ENCODE data around the gene EVPL. TPM values are rescaled to one million over a fixed set of nuclear protein-coding genes. Genes with fewer than 3 reads are reported as not detected.

Gene EVPL
- total RNA-seq, 1 experiment from 2014 or later: 58.0 TPM

GRCh38 chr17:75978938-75979704 lies 48.0 kb downstream of the EVPL start, which contains the start of the genes ACOX1 and TEN1:
Gene ACOX1 (minus strand): TSS chr17:75979166. CDS start chr17:75979073, 93 bp downstream.
Gene TEN1 (plus strand): TSS chr17:75979240. CDS start chr17:75986193, 6,953 bp downstream.
- intact Hi-C loops (cut with micrococcal nuclease): loop anchor here (1.0 kb wide), 2 partner anchors 38 to 74 kb away; partner anchors contain the start of gene FBF1

More at GRCh38 chr17:75978938-75979704, 48.0 kb downstream of the EVPL start, which contains the start of the genes ACOX1 and TEN1:
- POLR2A ChIA-PET: interaction anchor here (0.5 to 2.6 kb wide), 14 partner anchors 10 to 731 kb away, joined by 3 to 8 read pairs (median 3); partner anchors contain the start of genes FBF1, MRPL38, TRIM47 and TRIM65
- Histone ChIP-seq H3K79me2 (ENCODE audit: insufficient read depth, low read length) (peaks cover 23% of the 10 kb centered on the region; the same call in 1 of the 2 replicates), H3K4me3 (replicated peaks in 1 of 2; ENCODE audit: low read depth in 1 of 2, low read length in 2 of 2) (peak within 1 kb of the TSS; percentile 63 to 95), H3K9ac (ENCODE audit: low read length) (peak within 1 kb of the TSS; percentile 97), H3K27me3 (ENCODE audit: insufficient read depth, low read length) (no peaks in the 10 kb centered on the region), H3K4me1 (ENCODE audit: control insufficient read depth in 1 of 2, insufficient read depth in 2 of 2, low read length in 2 of 2) (peaks cover 12 to 32% of the 10 kb centered on the region in 2 experiments), H2AFZ (ENCODE audit: low read depth, low read length, poor library complexity, severe bottlenecking) (peak within 1 kb of the TSS; percentile 77), H3K9me2 (ENCODE audit: insufficient read depth) (no peaks in the 10 kb centered on the region), H3K27ac (ENCODE audit: low read depth, low read length) (peak within 1 kb of the TSS; percentile 95), H3K9me3 (ENCODE audit: control insufficient read depth in 1 of 2, insufficient read depth in 1 of 2, low read depth in 1 of 2, low read length in 2 of 2) (no peaks in the 10 kb centered on the region), H4K20me1 (ENCODE audit: insufficient read depth) (no peaks in the 10 kb centered on the region), H3K4me2 (ENCODE audit: low read length) (peak within 1 kb of the TSS; percentile 80), H3K36me3 (ENCODE audit: control insufficient read depth in 1 of 2, insufficient read depth in 2 of 2, low read length in 2 of 2) (no peaks in the 10 kb centered on the region; a peak in 1 of 4 replicates)
- TF ChIP-seq YY1 (IDR thresholded peaks at IDR 0.05; ENCODE audit: extremely low read depth, insufficient replicate concordance, low read depth, low read length) (peak; percentile 84), ATF3 (IDR thresholded peaks at IDR 0.05) (no peak), SIN3A (IDR thresholded peaks at IDR 0.05; ENCODE audit: low read depth) (peak; percentile 96), SP1 (IDR thresholded peaks at IDR 0.05; ENCODE audit: low read depth) (peak; percentile 82), RAD21 (IDR thresholded peaks at IDR 0.05; ENCODE audit: low read depth) (no peak), SRF (IDR thresholded peaks at IDR 0.05; ENCODE audit: low read depth) (no peak), ELF1 (IDR thresholded peaks at IDR 0.05; ENCODE audit: borderline replicate concordance, low read depth) (peak; percentile 94), EGR1 (IDR thresholded peaks at IDR 0.05; ENCODE audit: low read depth) (peak; percentile 89), MAX (IDR thresholded peaks at IDR 0.05) (peak; percentile 87), POLR2A (IDR thresholded peaks at IDR 0.05; ENCODE audit: borderline replicate concordance, extremely low read depth, insufficient read depth, insufficient read length) (peak; percentile 93), CTCF (IDR thresholded peaks at IDR 0.05 in 2 of 3, conservative IDR thresholded peaks at IDR 0.05 in 1 of 3; ENCODE audit: borderline replicate concordance in 1 of 3, insufficient read depth in 1 of 3, low read depth in 2 of 3, low read length in 2 of 3) (peak in 2 of 3 experiments; percentile 11 to 21; a peak in 1 of 6 replicates), ZFX (IDR thresholded peaks at IDR 0.05) (no peak; the same call in 1 of the 2 replicates), EZH2 (IDR thresholded peaks at IDR 0.05) (no peak), POLR2AphosphoS5 (IDR thresholded peaks at IDR 0.05; ENCODE audit: low read depth, low read length) (peak; percentile 95), ZBTB33 (IDR thresholded peaks at IDR 0.05; ENCODE audit: extremely low read depth, insufficient replicate concordance, low read length) (peak; percentile 15)
- peak; percentile 97 for DNase-seq (ENCODE audit: low read depth, low spot score)
- ATAC-seq: peak; percentile 93
- CTCF ChIA-PET: interaction anchor here (0.6 to 1.2 kb wide), 6 partner anchors 11 to 124 kb away, joined by 3 to 5 read pairs (median 4); partner anchors contain the start of genes CDK3, FBF1 and WBP2
- RAD21 ChIA-PET (ENCODE audit: low non-redundant PET in 1 of 2, low total read pairs in 2 of 2, uncharacterized antibody in 2 of 2, unreplicated experiment in 2 of 2): no interaction called here
- no TSS peak for BruUV-seq (replicated peaks)
